GM04503 (cell line): ENCODE measurements around the gene CLEC3B.
"Not testable (repeated sequence)": the region's sequence is repeated elsewhere in the genome, so short reads cannot be mapped to it uniquely, and the experiment has no call there.

Source experiments
- DNase-seq: peaks from one replicate; pipeline ENCODE4 v3.0.0-alpha.2; 2012; ENCODE audit warnings: low read depth

CLEC3B gene

DNA sequence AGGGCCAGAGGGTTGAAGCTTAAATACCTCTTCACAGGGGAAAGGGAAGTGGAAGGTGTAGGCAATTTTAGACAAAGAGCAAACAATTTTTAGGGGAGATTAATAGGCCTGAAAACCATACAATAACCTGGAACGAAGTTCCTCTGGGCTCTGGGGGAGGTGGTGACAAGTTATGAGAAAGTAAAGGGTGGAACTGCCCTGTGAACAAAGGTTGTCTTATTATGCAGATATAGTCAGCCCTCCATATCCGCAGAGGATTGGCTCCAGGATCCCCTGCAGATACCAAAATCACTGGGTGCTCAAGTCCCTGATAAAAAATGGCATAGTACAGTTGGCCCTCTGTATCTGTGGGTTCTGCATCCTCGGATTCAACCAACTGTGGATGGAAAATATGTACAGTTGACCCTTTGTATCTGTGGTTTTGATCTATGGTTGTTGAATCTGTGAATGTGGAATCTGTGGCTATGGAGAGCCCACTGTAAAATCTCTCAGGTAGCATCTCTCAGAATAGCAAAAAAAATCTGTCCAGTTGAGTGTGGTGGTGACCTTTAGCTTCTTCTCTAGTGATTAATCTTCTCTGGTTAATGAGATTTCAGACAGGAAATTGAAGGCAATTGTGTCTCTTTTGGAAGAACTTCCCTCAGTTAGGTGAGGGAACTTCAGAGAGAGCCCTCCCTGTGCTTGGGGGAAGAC, 40.2 kb downstream of the CLEC3B start:
- DNase-seq, result no peak

- DNase-seq, result no peak
Measured at GRCh38 chr3:45067486-45067885, 41.4 kb downstream of the CLEC3B start.

GRCh38 chr3:45067941-45068340, 41.8 kb downstream of the CLEC3B start:
- no peak for DNase-seq

GRCh38 chr3:45071075-45071474, 45.0 kb downstream of the CLEC3B start:
- DNase-seq, result no peak

- DNase-seq, result no peak
Measured at GRCh38 chr3:45075821-45076625, 49.9 kb downstream of the CLEC3B start.

GRCh38 chr3:45078256-45078655, 52.2 kb downstream of the CLEC3B start:
- not testable (repeated sequence) for DNase-seq

- no peak for DNase-seq
Measured at GRCh38 chr3:45078910-45079522, 52.9 kb downstream of the CLEC3B start.

DNA sequence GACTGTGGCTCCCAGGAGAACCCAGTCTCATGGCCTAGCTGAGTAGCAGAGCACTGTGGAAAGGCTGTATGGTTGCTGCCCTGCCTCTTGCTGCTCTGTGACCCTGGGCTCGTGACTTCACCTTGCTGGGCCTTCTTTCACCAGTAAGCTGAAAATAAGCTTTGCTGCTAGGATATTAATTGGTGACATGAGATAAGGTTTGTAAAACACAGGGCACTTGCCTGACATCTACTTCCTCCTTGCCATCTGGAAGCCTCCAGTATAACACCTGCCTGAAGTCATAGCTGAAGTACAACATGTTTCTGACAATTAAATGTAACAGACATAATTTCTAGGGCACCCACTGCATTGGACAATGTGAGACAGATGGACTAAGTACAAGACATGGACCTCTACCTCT, 53.6 kb downstream of the CLEC3B start:
- DNase-seq, result no peak

- no peak for DNase-seq
Measured at GRCh38 chr3:45080824-45081223, 54.7 kb downstream of the CLEC3B start.

- no peak for DNase-seq
Measured at GRCh38 chr3:45081506-45082141, 55.5 kb downstream of the CLEC3B start.

DNA sequence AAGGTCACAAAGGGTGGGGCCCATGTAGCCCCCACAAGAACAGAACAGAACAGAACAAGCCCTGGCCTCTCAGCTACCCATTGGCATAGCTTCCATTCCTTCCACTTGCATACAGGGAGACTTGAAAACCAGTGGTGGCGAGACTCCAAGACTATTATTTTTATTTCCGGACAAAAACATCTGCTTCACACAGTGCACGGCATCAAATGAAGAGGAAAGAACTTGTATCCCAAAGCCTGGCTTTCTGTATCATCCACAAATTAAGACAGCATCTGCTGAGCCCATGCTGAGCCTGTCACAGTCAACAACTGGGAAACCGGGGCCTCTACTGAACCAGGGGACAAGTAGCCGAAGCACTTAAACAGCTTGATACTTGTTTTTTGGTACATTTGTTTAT, 56.0 kb downstream of the CLEC3B start:
- no peak for DNase-seq

GRCh38 chr3:45083023-45083422, 56.9 kb downstream of the CLEC3B start:
- DNase-seq, result no peak

GRCh38 chr3:45084361-45084760, 58.3 kb downstream of the CLEC3B start:
- no peak for DNase-seq

- peak; percentile 83 for DNase-seq
Measured at GRCh38 chr3:45084820-45085816, 59.0 kb downstream of the CLEC3B start.
